ENCODE data around the gene BLM. TPM values are rescaled to one million over a fixed set of nuclear protein-coding genes. Genes with fewer than 3 reads are reported as not detected.
"Not testable (repeated sequence)": the region's sequence is repeated elsewhere in the genome, so short reads cannot be mapped to it uniquely, and the experiment has no call there.

Gene BLM
- total RNA-seq, 2 experiments from 2014 or later, result 47.8 to 49.8 TPM

- DNase-seq, H3K27me3 Mint-ChIP-seq, H3K4me3 Mint-ChIP-seq, H3K36me3 Mint-ChIP-seq, H3K9me3 Mint-ChIP-seq: not testable (repeated sequence)
- Mint-ChIP-seq H3K4me1 (peaks cover 26% of the 10 kb centered on the region), H3K27ac (peak overlapping the region; percentile 12)
Observed at GRCh38 chr15:90826206-90826885, 109.2 kb downstream of the BLM start.

- no peak for DNase-seq
- Mint-ChIP-seq H3K27me3 (no peaks in the 10 kb centered on the region), H3K27ac (no peak overlapping the region), H3K9me3 (no peaks in the 10 kb centered on the region), H3K4me3 (no peak overlapping the region), H3K36me3 (no peaks in the 10 kb centered on the region), H3K4me1 (peaks cover 26% of the 10 kb centered on the region)
Observed at GRCh38 chr15:90826886-90827435, 109.8 kb downstream of the BLM start.

DNA sequence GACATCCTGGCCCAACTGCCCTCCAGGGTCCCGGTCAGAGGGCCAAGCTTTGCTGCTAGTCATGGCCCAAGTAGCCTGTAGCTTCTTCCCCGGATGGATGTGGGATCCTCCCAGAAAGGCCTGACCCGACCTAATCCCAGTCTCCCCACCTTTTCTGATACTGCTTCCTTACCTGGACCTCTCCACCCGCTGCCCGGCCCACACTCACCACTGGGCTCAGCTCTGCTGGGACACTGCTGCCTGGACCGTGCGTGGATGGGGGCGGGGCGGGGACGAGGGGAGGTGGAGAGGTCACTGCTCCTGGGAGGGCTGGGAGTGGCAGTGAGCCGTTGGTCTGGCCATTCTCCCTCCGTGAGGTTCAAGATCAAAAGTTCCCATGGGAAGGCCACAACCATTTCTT lies 111.0 kb downstream of the BLM start:
- Mint-ChIP-seq H3K4me3 (no peak overlapping the region), H3K27ac (no peak overlapping the region), H3K36me3 (no peaks in the 10 kb centered on the region), H3K4me1 (peaks cover 30% of the 10 kb centered on the region), H3K9me3 (no peaks in the 10 kb centered on the region), H3K27me3 (no peaks in the 10 kb centered on the region)
- no peak for DNase-seq

DNA sequence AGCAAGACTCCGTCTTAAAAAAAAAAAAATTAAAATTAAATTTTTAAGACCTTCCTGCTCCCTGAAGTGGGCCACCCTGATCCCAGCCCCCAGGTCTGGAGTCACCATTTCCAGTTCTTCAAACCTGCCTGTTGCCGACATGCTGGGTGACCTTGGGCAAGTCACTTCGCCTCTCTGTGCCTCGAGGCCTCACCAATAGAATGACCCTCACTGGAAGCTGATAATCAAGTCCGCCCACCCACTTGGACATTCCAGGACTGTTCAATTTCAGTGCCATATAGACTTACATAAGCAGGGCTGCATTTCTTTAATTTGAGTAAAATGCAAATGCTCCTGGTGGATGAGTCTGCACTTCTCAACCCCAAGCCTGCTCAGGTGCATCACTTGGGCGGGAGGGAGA lies 112.0 kb downstream of the BLM start:
- Mint-ChIP-seq H3K27ac (peak overlapping the region; percentile 97), H3K4me3 (peak overlapping the region; percentile 25), H3K9me3 (no peaks in the 10 kb centered on the region), H3K27me3 (no peaks in the 10 kb centered on the region), H3K4me1 (peaks cover 35% of the 10 kb centered on the region), H3K36me3 (no peaks in the 10 kb centered on the region)
- DNase-seq, result no peak

GRCh38 chr15:90829942-90830440 lies 112.8 kb downstream of the BLM start:
- Mint-ChIP-seq H3K4me3 (peak overlapping the region; percentile 55), H3K27ac (peak overlapping the region; percentile 97), H3K27me3 (no peaks in the 10 kb centered on the region), H3K4me1 (peaks cover 37% of the 10 kb centered on the region), H3K9me3 (no peaks in the 10 kb centered on the region), H3K36me3 (no peaks in the 10 kb centered on the region)
- peak; percentile 74 for DNase-seq

DNA sequence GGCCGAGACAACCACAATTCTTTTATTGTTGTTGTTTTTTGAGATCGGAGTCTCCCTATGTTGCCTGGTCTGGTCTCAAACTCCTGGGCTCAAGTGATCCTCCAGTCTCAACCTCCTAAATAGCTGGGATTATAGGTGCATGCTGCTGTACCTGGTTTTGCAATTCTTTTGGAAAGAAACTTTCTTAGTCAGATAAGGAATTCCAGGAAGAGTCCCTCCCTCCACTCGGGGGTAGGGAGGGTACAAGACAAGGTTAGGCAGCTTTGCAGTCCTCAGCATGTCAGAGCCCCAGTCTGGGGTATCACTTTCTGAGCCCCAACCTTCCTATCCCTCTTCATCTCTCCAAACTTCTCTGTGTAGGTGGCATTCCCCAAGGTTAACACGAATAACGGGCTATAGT lies 117.5 kb downstream of the BLM start:
- DNase-seq, result no peak
- H3K27me3 Mint-ChIP-seq, result no peaks in the 10 kb centered on the region
- H3K4me1 Mint-ChIP-seq, result peaks cover 63% of the 10 kb centered on the region
- H3K27ac Mint-ChIP-seq, result no peak overlapping the region
- H3K4me3 Mint-ChIP-seq, result no peak overlapping the region
- no peaks in the 10 kb centered on the region for H3K9me3 Mint-ChIP-seq
- no peaks in the 10 kb centered on the region for H3K36me3 Mint-ChIP-seq

GRCh38 chr15:90836296-90836871 lies 119.2 kb downstream of the BLM start:
- no peaks in the 10 kb centered on the region for H3K36me3 Mint-ChIP-seq
- no peak overlapping the region for H3K4me3 Mint-ChIP-seq
- H3K27me3 Mint-ChIP-seq, result no peaks in the 10 kb centered on the region
- no peak for DNase-seq
- H3K27ac Mint-ChIP-seq, result peak overlapping the region; percentile 87
- H3K4me1 Mint-ChIP-seq, result peaks cover 49% of the 10 kb centered on the region
- H3K9me3 Mint-ChIP-seq, result no peaks in the 10 kb centered on the region

- H3K4me1 Mint-ChIP-seq, result peaks cover 49% of the 10 kb centered on the region
- H3K4me3 Mint-ChIP-seq, result peak overlapping the region; percentile 52
- peak; percentile 31 for DNase-seq
- H3K9me3 Mint-ChIP-seq, result no peaks in the 10 kb centered on the region
- H3K36me3 Mint-ChIP-seq, result no peaks in the 10 kb centered on the region
- H3K27ac Mint-ChIP-seq, result peak overlapping the region; percentile 87
- no peaks in the 10 kb centered on the region for H3K27me3 Mint-ChIP-seq
Observed at GRCh38 chr15:90837094-90837493, 119.9 kb downstream of the BLM start.

GRCh38 chr15:90838139-90838538 lies 121.0 kb downstream of the BLM start:
- Mint-ChIP-seq H3K4me1 (peaks cover 44% of the 10 kb centered on the region), H3K9me3 (no peaks in the 10 kb centered on the region), H3K4me3 (peak overlapping the region; percentile 64), H3K27me3 (no peaks in the 10 kb centered on the region), H3K27ac (peak overlapping the region; percentile 87), H3K36me3 (no peaks in the 10 kb centered on the region)
- peak; percentile 88 for DNase-seq

GRCh38 chr15:90838544-90838943 lies 121.4 kb downstream of the BLM start:
- H3K4me1 Mint-ChIP-seq, result peaks cover 43% of the 10 kb centered on the region
- DNase-seq, result no peak
- H3K27me3 Mint-ChIP-seq, result no peaks in the 10 kb centered on the region
- no peaks in the 10 kb centered on the region for H3K36me3 Mint-ChIP-seq
- H3K27ac Mint-ChIP-seq, result peak overlapping the region; percentile 87
- H3K9me3 Mint-ChIP-seq, result no peaks in the 10 kb centered on the region
- H3K4me3 Mint-ChIP-seq, result peak overlapping the region; percentile 64

DNA sequence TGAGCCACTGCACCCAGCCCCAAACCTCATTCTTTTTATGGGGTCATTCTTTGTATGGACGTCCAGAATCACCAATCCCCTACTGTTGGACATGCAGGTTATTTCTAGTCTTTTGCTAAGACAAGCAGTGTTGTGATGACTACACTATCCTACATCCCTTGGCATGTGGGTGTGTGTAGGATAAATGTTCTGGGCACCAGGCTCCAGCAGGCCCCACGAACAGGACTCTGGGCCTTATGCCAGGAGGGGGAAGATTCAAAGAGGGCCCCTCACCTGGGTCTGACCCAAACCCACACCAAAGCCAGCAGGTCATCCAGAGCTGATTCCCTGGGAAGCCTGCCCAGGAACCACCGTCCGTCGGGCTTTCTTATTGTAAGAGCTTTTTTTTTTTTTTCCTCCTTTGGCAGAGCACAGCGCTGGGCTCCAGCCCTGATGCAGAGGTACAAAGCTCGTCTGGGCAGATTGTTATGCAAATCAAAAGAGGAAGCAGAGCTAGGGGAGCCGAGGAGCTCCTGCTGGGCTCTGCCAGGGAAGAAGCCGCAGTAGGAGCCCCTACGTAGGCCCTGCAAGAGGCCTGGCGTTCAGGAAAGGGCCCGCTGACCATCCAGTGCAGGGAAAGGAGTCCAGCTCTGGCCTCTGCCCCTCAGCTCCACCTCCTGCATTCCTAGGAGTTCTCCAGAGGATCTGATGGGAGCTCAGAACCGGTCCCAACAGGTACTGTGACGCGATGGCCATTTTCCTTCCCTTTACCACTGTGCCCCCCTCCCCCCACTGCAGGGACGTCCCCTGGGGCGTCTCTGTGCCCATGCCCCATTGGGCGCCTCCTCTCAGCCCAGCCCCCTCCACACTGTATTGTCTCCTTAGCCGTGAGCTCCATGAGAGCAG lies 122.3 kb downstream of the BLM start:
- Mint-ChIP-seq H3K4me1 (peaks cover 40% of the 10 kb centered on the region), H3K27me3 (no peaks in the 10 kb centered on the region), H3K4me3 (peak overlapping the region; percentile 56), H3K36me3 (no peaks in the 10 kb centered on the region), H3K9me3 (no peaks in the 10 kb centered on the region), H3K27ac (peak overlapping the region; percentile 75)
- no peak for DNase-seq

DNA sequence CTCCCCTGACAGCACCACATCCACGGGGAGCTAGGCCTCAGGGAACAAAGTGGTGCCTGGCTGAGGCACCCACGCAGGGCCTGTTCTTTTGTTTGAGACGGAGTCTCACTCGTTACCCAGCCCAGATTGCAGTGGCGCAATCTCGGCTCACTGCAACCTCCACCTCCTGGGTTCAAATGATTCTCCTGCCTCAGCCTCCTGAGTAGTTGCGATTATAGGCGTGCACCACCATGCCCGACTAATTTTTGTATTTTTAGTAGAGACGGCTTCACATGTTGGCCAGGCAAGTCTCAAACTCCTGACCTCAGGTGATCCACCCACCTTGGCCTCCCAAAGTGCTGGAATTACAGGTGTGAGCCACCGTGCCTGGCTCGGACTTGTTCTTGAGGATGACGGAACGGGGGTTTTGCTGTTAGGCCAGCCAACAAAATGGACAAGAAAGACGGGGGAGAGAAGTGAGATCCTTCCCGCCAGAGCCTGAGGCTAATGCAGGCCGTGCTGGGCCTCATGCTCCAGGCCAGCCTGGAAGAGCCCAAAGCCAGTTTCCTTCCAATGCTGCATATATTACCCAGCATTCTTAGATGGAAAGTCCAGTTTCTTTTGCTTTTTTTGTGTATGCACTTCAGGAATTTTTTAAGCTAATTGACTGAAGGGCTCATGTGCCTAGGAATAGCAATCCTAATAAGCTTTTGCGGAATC lies 123.2 kb downstream of the BLM start:
- Mint-ChIP-seq H3K27ac (peak overlapping the region; percentile 75), H3K4me1 (peaks cover 41% of the 10 kb centered on the region)

DNA sequence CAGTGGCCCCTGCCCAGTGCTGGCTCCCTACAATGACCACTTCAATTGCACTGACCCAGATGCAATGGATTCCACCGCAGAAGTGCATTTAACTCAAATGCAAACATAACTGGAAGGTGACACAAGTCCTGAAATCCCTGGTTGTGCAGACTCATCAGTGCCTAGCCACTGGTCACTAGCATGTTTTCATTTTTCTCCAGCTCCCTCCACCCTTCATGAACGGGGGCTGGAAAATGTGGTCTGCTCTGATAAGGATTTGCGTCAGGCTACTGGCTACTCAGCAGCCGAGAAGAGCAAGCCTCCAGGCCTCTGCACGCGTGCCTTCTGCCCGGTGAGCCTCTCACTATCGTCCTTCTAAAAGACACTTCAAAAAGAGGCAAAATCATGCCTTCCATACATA lies 123.8 kb downstream of the BLM start:
- Mint-ChIP-seq H3K27me3 (no peaks in the 10 kb centered on the region), H3K36me3 (no peaks in the 10 kb centered on the region), H3K9me3 (no peaks in the 10 kb centered on the region), H3K4me1 (peaks cover 39% of the 10 kb centered on the region), H3K4me3 (no peak overlapping the region), H3K27ac (no peak overlapping the region)
- DNase-seq, result no peak

More for the DNA sequence above, 123.2 kb downstream of the BLM start:
- Mint-ChIP-seq H3K4me3 (peak overlapping the region; percentile 56), H3K27me3 (no peaks in the 10 kb centered on the region), H3K36me3 (no peaks in the 10 kb centered on the region), H3K9me3 (no peaks in the 10 kb centered on the region)
- no peak for DNase-seq

GRCh38 chr15:90844696-90845095 lies 127.5 kb downstream of the BLM start:
- no peak for DNase-seq
- Mint-ChIP-seq H3K27me3 (no peaks in the 10 kb centered on the region), H3K27ac (no peak overlapping the region), H3K4me3 (no peak overlapping the region), H3K36me3 (no peaks in the 10 kb centered on the region), H3K4me1 (peaks cover 8% of the 10 kb centered on the region), H3K9me3 (no peaks in the 10 kb centered on the region)
